Psoas muscle (tissue), 8 donors: ENCODE results near the gene RBM26. TPM values are rescaled to one million over a fixed set of nuclear protein-coding genes. Genes with fewer than 3 reads are reported as not detected.
A peak's percentile ranks its signal among the peaks of the same experiment; 100 is the strongest.

Experiments used
- ATAC-seq, 4 donors: fragments of 200-7000 bp; cut with Tn5 transposase; one replicate each; pipeline ENCODE4 v1.9.1; 2020; ENCODE audit warnings: moderate library complexity in 3 of 4, mild to moderate bottlenecking in 2 of 4
- DNase-seq, 2 donors: peaks; one replicate each; pipeline ENCODE4 v3.0.0-alpha.2; 2020
- H3K27ac ChIP-seq: fragments of 200-600 bp; one replicate; pipeline ENCODE4 v1.8.0; 2022
- H3K27me3 ChIP-seq, 3 donors: fragments of 200-600 bp in 1 of 3; one replicate each; pipeline versions ENCODE4 v1.6.1 to v1.8.0; 2013 to 2022; ENCODE audit warnings: low read length in 2 of 3, mild to moderate bottlenecking in 2 of 3, moderate library complexity in 1 of 3; ENCODE audit not compliant: insufficient read depth in 3 of 3
- H3K36me3 ChIP-seq, 2 donors: fragments of 200-600 bp in 1 of 2; one replicate each; pipeline versions ENCODE4 v1.6.1 to v1.8.0; 2013 to 2022; ENCODE audit warnings: low read depth in 1 of 2, mild to moderate bottlenecking in 1 of 2, moderate library complexity in 1 of 2; ENCODE audit not compliant: insufficient read depth in 1 of 2
- H3K4me1 ChIP-seq: fragments of 200-600 bp; one replicate; pipeline ENCODE4 v1.8.0; 2022
- H3K4me3 ChIP-seq: fragments of 200-600 bp; one replicate; pipeline ENCODE4 v1.8.0; 2022; ENCODE audit warnings: mild to moderate bottlenecking
- H3K9me3 ChIP-seq: fragments of 200-600 bp; one replicate; pipeline ENCODE4 v1.8.0; 2022
- WGBS, 3 donors: extraction: QIAGEN DNeasy Blood & Tissue Kit; methylation state at CpG; one replicate each; pipeline versions ENCODE4 v1.1.6 to v1.1.7; 2013; 5-methylcytosine and 5-hydroxymethylcytosine counted together
- intact Hi-C, 2 donors: fragments of 100-400 bp; cut with DNase I; formaldehyde crosslinking; loops; one replicate each; pipeline versions ENCODE4 v1.11.0 to v1.14.2; 2022
- polyA plus RNA-seq, 3 donors: library from polyadenylated mRNA; stranded (reverse); fragments of 200-250 nt; gene quantifications; one replicate each; pipeline ENCODE4 v1.2.3, GENCODE V29; 2013
- total RNA-seq, 4 donors: library from RNA; stranded (reverse); fragmentation: NEBNext Ultra II Directional in 2 of 4; extraction: Animal tissue kit (Norgen Biotek cat#: 25700) in 2 of 4; gene quantifications; one replicate each; pipeline versions ENCODE4 v1.2.1 to v1.2.4, GENCODE V29; 2021 to 2023
- TF ChIP-seq, protein P1 (sequence below): fragments of 200-600 bp; IDR thresholded peaks from one replicate; pipeline ENCODE4 v1.8.0; 2022; ENCODE audit warnings: antibody characterized with exemption
- donor health status: healthy with polysubstance abuse.
- donor health status: DM: no; HTN: no; CAD: no; lungs with moderate emphysema.
- donor health status: Bipolar disorder and iron deficiency.
- donor health status: healthy.
- donor health status: DM: yes; HTN: yes; CAD: no.
- donor health status: DM: no; HTN: no; CAD: no.
- donor health status: DM: no; HTN: no; CAD: no.
- donor health status: DM: yes; HTN: yes; CAD: no.

The RBM26 gene
- total and polyA plus RNA-seq, 7 donors = 9.6 to 36.5 (median 23.7) TPM

DNA sequence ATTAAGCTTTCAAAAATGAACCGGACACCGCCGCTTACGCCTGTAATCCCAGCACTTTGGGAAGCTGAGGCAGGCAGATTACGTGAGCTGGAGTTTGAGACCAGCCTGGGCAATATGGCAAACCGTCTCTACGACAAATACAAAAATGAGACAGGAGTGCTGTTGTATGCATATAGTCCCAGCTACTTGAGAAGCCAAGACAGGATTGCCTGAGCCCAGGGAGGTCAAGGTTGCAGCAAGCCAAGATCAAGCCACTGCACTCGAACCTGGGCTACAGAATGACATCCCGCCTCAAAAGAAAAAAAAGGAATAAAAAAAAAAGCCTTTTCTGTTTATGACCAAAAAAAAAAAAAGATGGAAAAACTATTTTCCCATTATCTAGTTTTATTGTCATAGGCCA is 96.4 kb downstream of the RBM26 start:
- Histone ChIP-seq H3K27me3 (no peaks in the 10 kb centered on the region), H3K4me3 (no peak overlapping the region), H3K4me1 (peaks cover 6% of the 10 kb centered on the region), H3K9me3 (no peaks in the 10 kb centered on the region), H3K36me3 (peaks cover 0 to 11% of the 10 kb centered on the region in 2 donors), H3K27ac (no peak overlapping the region)
- TF ChIP-seq, protein P1, sequence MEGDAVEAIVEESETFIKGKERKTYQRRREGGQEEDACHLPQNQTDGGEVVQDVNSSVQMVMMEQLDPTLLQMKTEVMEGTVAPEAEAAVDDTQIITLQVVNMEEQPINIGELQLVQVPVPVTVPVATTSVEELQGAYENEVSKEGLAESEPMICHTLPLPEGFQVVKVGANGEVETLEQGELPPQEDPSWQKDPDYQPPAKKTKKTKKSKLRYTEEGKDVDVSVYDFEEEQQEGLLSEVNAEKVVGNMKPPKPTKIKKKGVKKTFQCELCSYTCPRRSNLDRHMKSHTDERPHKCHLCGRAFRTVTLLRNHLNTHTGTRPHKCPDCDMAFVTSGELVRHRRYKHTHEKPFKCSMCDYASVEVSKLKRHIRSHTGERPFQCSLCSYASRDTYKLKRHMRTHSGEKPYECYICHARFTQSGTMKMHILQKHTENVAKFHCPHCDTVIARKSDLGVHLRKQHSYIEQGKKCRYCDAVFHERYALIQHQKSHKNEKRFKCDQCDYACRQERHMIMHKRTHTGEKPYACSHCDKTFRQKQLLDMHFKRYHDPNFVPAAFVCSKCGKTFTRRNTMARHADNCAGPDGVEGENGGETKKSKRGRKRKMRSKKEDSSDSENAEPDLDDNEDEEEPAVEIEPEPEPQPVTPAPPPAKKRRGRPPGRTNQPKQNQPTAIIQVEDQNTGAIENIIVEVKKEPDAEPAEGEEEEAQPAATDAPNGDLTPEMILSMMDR = no peak
- DNase-seq = no peak
- WGBS, 3 donors = 70 to 74% (median 74%) methylated on average over 9 of the region's 9 CpGs
- intact Hi-C loops = no loop called here
- peak in 1 of 4 donors; percentile 46 for ATAC-seq

DNA sequence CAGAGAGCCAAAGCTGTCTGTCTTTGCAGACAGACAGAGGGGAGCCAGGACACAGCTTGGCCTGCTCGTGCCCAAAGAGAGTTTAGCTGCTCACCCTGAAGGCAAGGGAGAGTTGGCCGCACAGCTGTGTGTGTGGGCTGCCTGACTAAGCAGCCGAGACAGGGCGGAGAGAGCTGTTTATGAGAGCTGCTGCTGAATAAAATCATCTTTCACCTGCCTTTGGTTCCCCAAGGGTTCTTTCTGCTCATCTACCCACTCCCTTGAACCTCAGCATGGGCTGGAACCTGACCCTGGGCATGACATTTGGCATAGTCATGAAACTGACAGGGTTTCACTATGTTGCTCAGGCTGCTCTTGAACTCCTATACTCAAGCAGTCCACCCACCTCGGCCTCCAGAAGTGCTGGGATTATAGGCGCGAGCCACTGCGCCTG is 98.2 kb downstream of the RBM26 start:
- no peaks in the 10 kb centered on the region for H3K36me3 ChIP-seq
- WGBS, 3 donors = 38 to 53% (median 47%) methylated on average over 8 of the region's 8 CpGs
- no peaks in the 10 kb centered on the region for H3K9me3 ChIP-seq
- no peak overlapping the region for H3K4me3 ChIP-seq
- ATAC-seq (peak; percentile 57 to 65 (median 61)), DNase-seq (peak in 1 of 2 donors; percentile 39)
- H3K27ac ChIP-seq = no peak overlapping the region
- TF ChIP-seq, protein P1 = no peak
- H3K27me3 ChIP-seq = no peaks in the 10 kb centered on the region
- intact Hi-C loops = no loop called here
- H3K4me1 ChIP-seq = peaks cover 6% of the 10 kb centered on the region

DNA sequence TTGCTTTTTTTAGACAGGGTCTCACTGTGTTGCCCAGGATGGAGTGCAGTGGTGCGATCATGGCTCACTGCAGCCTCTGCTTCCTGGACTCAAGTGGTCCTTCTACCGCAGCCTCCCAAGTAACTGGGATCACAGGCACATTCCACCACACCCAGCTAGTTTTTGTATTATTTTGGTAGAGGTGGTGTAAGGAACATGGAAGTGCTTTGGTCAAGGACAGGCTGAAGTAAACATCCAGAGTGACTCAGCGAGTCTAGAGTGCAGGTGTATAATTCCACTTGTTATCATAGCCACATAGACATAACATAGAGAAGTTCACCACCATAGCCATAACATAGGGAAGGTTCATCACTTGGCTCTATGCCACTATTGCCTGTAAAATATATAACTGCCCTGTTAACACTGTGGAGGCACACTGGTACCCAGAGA is 98.6 kb downstream of the RBM26 start:
- TF ChIP-seq, protein P1 = no peak
- H3K4me1 ChIP-seq = peaks cover 6% of the 10 kb centered on the region
- no peak overlapping the region for H3K4me3 ChIP-seq
- no peaks in the 10 kb centered on the region for H3K36me3 ChIP-seq
- DNase-seq (no peak), ATAC-seq (peak in 3 of 4 donors; percentile 17 to 37 (median 32))
- intact Hi-C loops = no loop called here
- H3K9me3 ChIP-seq = no peaks in the 10 kb centered on the region
- 95 to 99% (median 96%) methylated on average over 3 of the region's 3 CpGs for WGBS, 3 donors
- no peaks in the 10 kb centered on the region for H3K27me3 ChIP-seq
- no peak overlapping the region for H3K27ac ChIP-seq

DNA sequence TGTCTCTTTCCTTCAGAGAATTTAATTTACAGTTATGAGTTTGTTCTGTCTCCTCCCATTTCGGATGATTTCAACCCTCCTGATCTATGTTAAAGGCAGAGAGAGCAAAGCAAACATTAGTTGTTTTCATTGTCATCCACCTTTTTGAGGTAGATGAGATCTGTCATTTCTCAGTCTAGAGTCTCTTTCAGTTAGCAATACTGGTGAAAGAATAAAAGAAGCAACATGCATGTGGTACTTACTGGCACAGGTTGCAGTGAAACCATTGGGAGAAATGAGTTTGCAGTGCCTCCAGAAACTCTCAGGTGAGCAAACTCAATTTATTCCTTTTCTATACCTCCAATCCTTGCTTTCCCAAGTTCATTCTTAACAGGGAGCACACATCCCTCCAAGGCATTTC is 99.4 kb downstream of the RBM26 start:
- H3K36me3 ChIP-seq = no peaks in the 10 kb centered on the region
- WGBS, 3 donors = 75 to 84% (median 76%) methylated on average over 1 of the region's 1 CpG
- ATAC-seq = no peak
- TF ChIP-seq, protein P1 = no peak
- H3K4me3 ChIP-seq = no peak overlapping the region
- no peak for DNase-seq
- no peak overlapping the region for H3K27ac ChIP-seq
- H3K9me3 ChIP-seq = no peaks in the 10 kb centered on the region
- H3K4me1 ChIP-seq = peaks cover 3% of the 10 kb centered on the region
- no peaks in the 10 kb centered on the region for H3K27me3 ChIP-seq
- intact Hi-C loops = no loop called here

DNA sequence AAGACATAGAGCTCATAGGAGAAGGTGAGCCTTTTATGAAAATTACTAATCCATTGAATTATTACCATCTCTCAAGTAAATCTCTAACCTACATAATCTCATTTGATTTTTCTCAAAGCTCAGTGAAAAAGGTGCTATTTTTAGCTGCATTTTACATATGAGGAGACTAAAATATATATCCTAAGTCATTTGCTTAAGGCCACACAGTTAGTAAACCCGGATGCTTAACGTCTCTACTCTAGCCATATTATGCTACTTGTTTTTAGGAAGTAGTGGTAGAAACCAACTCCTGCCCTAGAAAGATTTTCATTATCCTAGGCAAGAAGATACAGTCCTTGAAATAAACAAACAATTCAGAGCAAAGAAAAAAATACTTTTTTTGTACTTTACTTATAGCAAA is 108.9 kb downstream of the RBM26 start:
- DNase-seq (no peak), ATAC-seq (no peak)
- Histone ChIP-seq H3K27me3 (no peaks in the 10 kb centered on the region), H3K9me3 (no peaks in the 10 kb centered on the region), H3K36me3 (no peaks in the 10 kb centered on the region), H3K4me3 (no peak overlapping the region), H3K27ac (no peak overlapping the region), H3K4me1 (no peaks in the 10 kb centered on the region)
- WGBS, 3 donors = 39 to 73% (median 69%) methylated on average over 2 of the region's 2 CpGs
- intact Hi-C loops = no loop called here
- TF ChIP-seq, protein P1 = no peak
